ENCODE data around the gene GFOD1. TPM values are rescaled to one million over a fixed set of nuclear protein-coding genes. Genes with fewer than 3 reads are reported as not detected.

Gene GFOD1
- total and polyA plus RNA-seq, 10 of the 15 experiments (the other 5 are each of a cell fraction or from before 2014, with no cell fraction given): 6.5 to 41.4 (median 16.0) TPM

DNA sequence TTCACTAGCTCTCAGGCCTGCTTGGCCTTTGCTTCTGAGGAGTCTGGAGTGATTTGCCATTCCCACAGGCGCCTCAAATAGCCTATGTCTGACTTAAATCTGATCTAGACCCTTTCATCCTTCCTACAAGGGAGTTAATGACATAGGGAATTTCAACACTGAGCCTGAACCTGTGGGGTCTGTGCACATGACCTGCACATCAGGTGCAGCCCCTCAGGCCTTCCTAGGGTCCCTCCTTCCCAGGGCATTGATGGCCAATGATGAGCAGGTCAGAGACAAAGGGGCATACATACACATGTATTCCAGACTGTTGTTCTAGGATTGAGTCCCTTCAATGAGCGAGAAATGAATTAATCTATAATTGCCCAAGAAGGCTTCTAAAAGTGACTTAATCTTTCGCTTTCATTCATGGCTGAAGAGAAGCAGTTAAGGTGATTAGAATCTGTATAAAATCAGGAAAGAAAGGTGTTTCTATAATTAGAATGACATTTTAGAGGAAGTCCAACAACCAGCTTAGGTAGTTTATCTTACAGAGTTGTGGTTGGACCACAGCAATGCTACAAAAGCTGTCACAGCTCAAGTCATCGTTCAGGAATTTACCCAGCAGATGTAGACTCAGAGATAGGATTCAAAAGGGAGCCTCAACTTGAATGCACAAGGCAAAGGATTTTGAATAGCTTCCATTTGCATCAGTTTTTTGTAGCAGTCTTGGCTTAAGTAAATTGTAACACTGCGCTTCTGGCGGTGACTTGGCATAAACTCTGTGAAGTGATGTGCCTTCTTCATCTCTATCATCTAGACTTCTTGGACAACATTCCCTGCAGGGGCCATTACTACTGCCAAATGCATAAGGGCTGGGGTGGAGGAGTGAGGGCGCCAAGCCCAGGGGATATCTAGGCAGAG, 132.1 kb downstream of the GFOD1 start (continued):
- TF ChIP-seq CEBPB (IDR thresholded peaks at IDR 0.05; ENCODE audit: borderline replicate concordance in 1 of 2, low read depth in 2 of 2, low read length in 2 of 2) (0 out of 4 replicates have a peak, but pooled peaks of 1 of the 2 experiments have one; percentile 66), MYC (IDR thresholded peaks at IDR 0.05; ENCODE audit: insufficient read depth, insufficient read length, insufficient replicate concordance, low read length, severe bottlenecking) (no peak), KAT2A (conservative IDR thresholded peaks at IDR 0.05; ENCODE audit: control insufficient read depth, low read depth, low read length) (no peak), ETV6 (conservative IDR thresholded peaks at IDR 0.05 in 1 of 2, IDR thresholded peaks at IDR 0.05 in 1 of 2; ENCODE audit: borderline replicate concordance in 1 of 2, low read depth in 1 of 2) (0 out of 4 replicates have a peak, but pooled peaks of 1 of the 2 experiments have one; percentile 70), ZNF622 (IDR thresholded peaks at IDR 0.05) (no peak), ZZZ3 (IDR thresholded peaks at IDR 0.05; ENCODE audit: control insufficient read depth, insufficient read length, low read depth) (no peak), NFYA (IDR thresholded peaks at IDR 0.05; ENCODE audit: borderline replicate concordance, low read depth, low read length) (no peak), ZBED1 (IDR thresholded peaks at IDR 0.05; ENCODE audit: borderline replicate concordance) (peak; percentile 19), KLF5 (IDR thresholded peaks at IDR 0.05; ENCODE audit: partially characterized antibody) (no peak), LARP7 (IDR thresholded peaks at IDR 0.05) (0 out of 2 replicates have a peak, but pooled peaks have one; percentile 34), RAD21 (IDR thresholded peaks at IDR 0.05; ENCODE audit: insufficient read depth, low read depth, low read length) (no peak), RELA (IDR thresholded peaks at IDR 0.05; ENCODE audit: borderline replicate concordance, partially characterized antibody) (no peak), BHLHE40 (IDR thresholded peaks at IDR 0.05; ENCODE audit: borderline replicate concordance in 1 of 2, low read depth in 2 of 2, low read length in 1 of 2) (no peak), ZNF274 (IDR thresholded peaks at IDR 0.05; ENCODE audit: insufficient read depth, insufficient read length) (no peak), STAT3 (IDR thresholded peaks at IDR 0.05; ENCODE audit: low read depth, low read length) (no peak), HCFC1 (IDR thresholded peaks at IDR 0.05; ENCODE audit: low read length) (no peak), BMI1 (IDR thresholded peaks at IDR 0.05; ENCODE audit: borderline replicate concordance) (no peak), ZSCAN29 (IDR thresholded peaks at IDR 0.05) (no peak), SUPT20H (IDR thresholded peaks at IDR 0.05; ENCODE audit: borderline replicate concordance, control insufficient read depth, low read depth, low read length) (no peak), HDAC2 (IDR thresholded peaks at IDR 0.05) (no peak), MTA2 (IDR thresholded peaks at IDR 0.05; ENCODE audit: low read depth) (no peak), IKZF1 (conservative IDR thresholded peaks at IDR 0.05) (no peak; the same call in 1 of the 2 replicates), IKZF2 (IDR thresholded peaks at IDR 0.05) (peak; percentile 47 to 49; a peak in 2 of 4 replicates), SMC3 (IDR thresholded peaks at IDR 0.05; ENCODE audit: borderline replicate concordance, low read length) (no peak), NBN (IDR thresholded peaks at IDR 0.05) (no peak), MYB (IDR thresholded peaks at IDR 0.05; ENCODE audit: borderline replicate concordance, low read depth, low read length) (no peak)
- TF ChIP-seq, protein P1, sequence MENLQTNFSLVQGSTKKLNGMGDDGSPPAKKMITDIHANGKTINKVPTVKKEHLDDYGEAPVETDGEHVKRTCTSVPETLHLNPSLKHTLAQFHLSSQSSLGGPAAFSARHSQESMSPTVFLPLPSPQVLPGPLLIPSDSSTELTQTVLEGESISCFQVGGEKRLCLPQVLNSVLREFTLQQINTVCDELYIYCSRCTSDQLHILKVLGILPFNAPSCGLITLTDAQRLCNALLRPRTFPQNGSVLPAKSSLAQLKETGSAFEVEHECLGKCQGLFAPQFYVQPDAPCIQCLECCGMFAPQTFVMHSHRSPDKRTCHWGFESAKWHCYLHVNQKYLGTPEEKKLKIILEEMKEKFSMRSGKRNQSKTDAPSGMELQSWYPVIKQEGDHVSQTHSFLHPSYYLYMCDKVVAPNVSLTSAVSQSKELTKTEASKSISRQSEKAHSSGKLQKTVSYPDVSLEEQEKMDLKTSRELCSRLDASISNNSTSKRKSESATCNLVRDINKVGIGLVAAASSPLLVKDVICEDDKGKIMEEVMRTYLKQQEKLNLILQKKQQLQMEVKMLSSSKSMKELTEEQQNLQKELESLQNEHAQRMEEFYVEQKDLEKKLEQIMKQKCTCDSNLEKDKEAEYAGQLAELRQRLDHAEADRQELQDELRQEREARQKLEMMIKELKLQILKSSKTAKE (IDR thresholded peaks at IDR 0.05; ENCODE audit: low read depth, poor library complexity, severe bottlenecking): no peak
- TF ChIP-seq, protein P2, sequence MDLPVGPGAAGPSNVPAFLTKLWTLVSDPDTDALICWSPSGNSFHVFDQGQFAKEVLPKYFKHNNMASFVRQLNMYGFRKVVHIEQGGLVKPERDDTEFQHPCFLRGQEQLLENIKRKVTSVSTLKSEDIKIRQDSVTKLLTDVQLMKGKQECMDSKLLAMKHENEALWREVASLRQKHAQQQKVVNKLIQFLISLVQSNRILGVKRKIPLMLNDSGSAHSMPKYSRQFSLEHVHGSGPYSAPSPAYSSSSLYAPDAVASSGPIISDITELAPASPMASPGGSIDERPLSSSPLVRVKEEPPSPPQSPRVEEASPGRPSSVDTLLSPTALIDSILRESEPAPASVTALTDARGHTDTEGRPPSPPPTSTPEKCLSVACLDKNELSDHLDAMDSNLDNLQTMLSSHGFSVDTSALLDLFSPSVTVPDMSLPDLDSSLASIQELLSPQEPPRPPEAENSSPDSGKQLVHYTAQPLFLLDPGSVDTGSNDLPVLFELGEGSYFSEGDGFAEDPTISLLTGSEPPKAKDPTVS (IDR thresholded peaks at IDR 0.05; ENCODE audit: low read depth, low read length): no peak

All from GM12878 (cell line).